ENCODE measurements around the gene TBC1D13.
"Not testable (repeated sequence)": the region's sequence is repeated elsewhere in the genome, so short reads cannot be mapped to it uniquely, and the experiment has no call there.

The TBC1D13 gene

GRCh38 chr9:128786681-128787601 lies at the start of gene TBC1D13:
Gene TBC1D13 (plus strand): TSS chr9:128787253. CDS start chr9:128787354, 101 bp downstream.
- DNase-seq, result peak; percentile 91

GRCh38 chr9:128742401-128742800 lies 44.7 kb upstream of the TBC1D13 start:
- DNase-seq, result no peak

GRCh38 chr9:128743421-128743820 lies 43.6 kb upstream of the TBC1D13 start:
- DNase-seq, result no peak

GRCh38 chr9:128747241-128747640 lies 39.8 kb upstream of the TBC1D13 start:
- DNase-seq, result no peak

- DNase-seq, result no peak
These were observed 36.0 kb upstream of the TBC1D13 start for GRCh38 chr9:128750926-128751595.

- no peak for DNase-seq
These were observed 33.4 kb upstream of the TBC1D13 start for GRCh38 chr9:128753627-128754026.

- DNase-seq, result no peak
These were observed 29.5 kb upstream of the TBC1D13 start for GRCh38 chr9:128757602-128758001.

- no peak for DNase-seq
These were observed 24.2 kb upstream of the TBC1D13 start for GRCh38 chr9:128762671-128763449.

GRCh38 chr9:128764361-128764760 lies 22.7 kb upstream of the TBC1D13 start:
- no peak for DNase-seq

- no peak for DNase-seq
These were observed 21.6 kb upstream of the TBC1D13 start for GRCh38 chr9:128765499-128765898.

- no peak for DNase-seq
These were observed 18.4 kb upstream of the TBC1D13 start for GRCh38 chr9:128768606-128769005.

GRCh38 chr9:128770286-128771030 lies 16.6 kb upstream of the TBC1D13 start:
- no peak for DNase-seq

- DNase-seq, result no peak
These were observed 15.8 kb upstream of the TBC1D13 start for GRCh38 chr9:128771094-128771721.

- peak; percentile 93 for DNase-seq
These were observed 15.1 kb upstream of the TBC1D13 start, which contains the start of gene ZER1 for GRCh38 chr9:128771745-128772519. Gene ZER1 (minus strand): TSS chr9:128771927. CDS start chr9:128755565, 16,362 bp downstream.

- no peak for DNase-seq
These were observed 14.0 kb upstream of the TBC1D13 start for GRCh38 chr9:128773049-128773448.

- no peak for DNase-seq
These were observed 12.2 kb upstream of the TBC1D13 start for GRCh38 chr9:128774804-128775203.

GRCh38 chr9:128780093-128780492 lies 7.0 kb upstream of the TBC1D13 start:
- not testable (repeated sequence) for DNase-seq

GRCh38 chr9:128781187-128782070 lies 5.6 kb upstream of the TBC1D13 start:
- no peak for DNase-seq

GRCh38 chr9:128782669-128783068 lies 4.4 kb upstream of the TBC1D13 start:
- DNase-seq, result no peak

- no peak for DNase-seq
These were observed 1.6 kb upstream of the TBC1D13 start for GRCh38 chr9:128785427-128785826.
